ENCODE results near the gene GRID2.

GRID2 gene

DNA sequence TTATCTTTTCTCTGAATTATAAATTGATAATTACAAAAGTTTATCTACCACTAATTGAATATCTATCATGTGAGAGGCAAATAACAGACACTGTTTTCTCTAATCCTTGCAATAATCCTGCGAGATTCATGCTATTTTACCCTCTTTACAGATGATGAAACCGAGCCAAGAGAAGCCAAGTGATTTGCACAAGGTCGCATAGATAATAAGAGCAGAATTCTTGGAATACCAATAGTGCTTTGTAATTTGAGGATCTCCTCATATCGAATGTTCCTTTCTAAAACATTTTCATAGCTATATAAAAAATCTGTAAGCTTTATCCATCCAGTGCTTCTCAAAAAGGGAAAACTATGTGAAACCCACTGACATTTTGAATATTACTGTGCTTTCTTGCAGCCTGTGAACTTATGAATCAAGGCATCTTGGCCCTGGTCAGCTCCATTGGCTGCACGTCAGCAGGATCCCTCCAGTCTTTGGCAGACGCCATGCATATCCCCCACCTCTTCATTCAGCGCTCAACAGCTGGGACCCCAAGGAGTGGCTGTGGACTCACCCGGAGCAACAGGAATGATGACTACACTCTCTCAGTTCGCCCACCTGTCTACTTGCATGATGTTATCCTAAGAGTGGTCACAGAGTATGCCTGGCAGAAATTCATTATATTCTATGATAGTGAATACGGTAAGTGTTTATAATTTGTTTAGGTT, 781.0 kb downstream of the GRID2 start:
- no peak for DNase-seq (ENCODE audit: low spot score)

DNA sequence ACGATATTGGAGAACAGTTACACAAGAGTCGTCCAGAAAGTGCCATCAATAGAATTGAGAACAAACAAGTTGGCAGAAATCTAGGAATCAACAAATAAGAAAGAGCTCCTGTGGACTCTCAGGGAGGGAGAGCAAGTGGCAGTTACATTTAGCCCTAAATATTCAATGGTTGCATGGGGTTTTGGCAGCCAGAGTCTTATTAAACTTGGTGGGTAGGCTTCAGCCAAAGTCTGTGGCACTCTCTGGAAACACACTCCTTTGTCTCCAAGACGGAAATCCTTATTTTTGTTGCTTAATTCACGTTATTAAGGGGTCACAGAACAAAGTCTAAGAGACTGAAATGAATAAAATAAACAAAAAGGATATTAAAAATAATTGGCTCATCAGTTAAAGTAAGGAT, 782.6 kb downstream of the GRID2 start:
- DNase-seq (ENCODE audit: low spot score): no peak

DNA sequence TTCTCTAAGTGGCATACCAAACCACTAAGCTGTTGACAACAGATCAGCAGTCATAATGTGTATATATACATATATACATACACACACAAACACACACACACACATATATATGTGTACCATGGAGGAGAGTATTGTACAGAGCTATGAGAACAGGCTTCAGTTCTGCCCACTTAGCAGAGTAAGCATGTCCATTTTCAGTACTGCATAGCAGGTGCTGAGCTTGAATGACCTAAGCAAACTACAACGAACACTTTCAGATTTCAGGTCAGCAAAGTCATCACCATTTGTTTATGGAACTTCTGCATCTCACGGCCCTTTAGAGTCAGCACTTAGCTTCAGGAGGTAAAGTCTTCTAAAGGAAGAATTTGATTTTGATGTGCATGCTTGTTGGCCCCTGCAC, 789.0 kb downstream of the GRID2 start:
- no peak for DNase-seq (ENCODE audit: low spot score)

DNA sequence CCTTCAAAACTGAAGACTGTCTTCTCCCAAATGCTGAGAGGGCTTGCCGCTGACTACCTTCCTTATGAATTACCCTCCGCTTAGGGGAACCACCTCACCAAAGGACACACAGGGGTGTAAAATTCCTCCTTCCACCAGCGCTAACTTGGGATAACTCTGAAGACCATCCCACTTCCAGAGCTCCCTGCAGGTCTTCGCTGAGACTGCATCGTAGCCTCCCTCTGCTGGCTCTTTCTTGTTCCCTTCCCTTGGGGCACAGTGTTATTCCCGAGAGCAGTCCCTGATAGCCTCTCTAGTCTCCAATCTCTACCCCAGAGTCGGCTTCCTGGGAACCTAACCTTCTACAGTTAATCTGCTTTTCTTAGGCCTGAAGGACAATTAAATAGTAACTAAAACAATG, 799.3 kb downstream of the GRID2 start:
- no peak for DNase-seq (ENCODE audit: low spot score)

DNA sequence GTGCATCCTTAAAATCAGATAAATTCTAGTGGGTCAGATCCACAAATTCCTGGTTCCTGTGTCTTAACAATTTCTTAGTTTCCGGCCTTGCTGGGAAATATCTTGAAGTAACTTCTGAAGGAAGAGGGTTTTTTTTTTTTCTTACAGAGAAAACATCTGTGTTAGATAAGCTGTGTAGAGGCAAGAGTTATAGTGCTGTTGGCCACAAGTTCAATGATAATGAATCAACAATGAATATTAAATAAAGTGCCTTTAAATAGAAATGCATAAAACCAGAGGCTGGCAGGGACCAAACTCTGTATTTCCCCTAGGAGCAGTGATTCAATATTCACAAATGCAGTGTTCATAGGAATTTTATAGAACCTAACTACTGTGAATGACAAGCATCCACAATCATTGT, 812.9 kb downstream of the GRID2 start:
- DNase-seq (ENCODE audit: low spot score): no peak

DNA sequence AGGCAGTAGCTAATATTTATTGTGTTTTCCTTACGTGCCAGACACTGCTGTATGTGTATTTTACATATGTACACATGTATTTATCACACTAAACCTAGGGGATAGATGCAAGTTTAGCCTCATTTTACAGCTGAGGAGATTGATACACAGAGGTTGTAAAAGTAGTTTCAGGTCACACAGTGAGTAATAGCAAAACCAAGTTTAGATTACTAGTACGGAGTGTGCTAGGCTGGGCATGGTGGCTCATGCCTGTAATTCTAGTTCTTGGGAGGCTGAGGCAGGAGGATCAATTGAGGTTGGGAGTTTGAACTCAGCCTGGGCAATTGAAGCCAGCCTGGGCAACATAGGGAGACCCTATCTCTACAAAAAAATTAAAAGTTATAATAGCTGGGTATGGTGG, 823.7 kb downstream of the GRID2 start:
- DNase-seq (ENCODE audit: low spot score): no peak

DNA sequence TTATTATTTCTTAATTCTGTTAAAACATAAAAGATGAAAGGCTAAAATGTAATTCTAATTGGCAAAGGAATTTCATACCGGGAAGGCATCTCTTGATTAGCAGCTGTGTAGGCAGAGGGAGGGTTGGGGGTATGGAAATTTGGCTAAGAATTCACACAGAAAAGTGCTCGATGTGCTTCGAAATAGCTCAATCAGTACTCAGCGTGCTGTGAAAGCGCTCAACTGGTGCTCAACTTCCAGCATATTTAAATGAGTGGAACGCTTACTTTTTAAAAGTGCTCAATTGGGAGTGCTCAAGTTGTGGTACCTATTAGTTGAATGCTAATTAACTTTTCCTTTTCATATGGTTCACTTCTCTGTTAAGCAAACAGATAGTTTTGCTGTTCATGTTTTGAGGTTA, 828.9 kb downstream of the GRID2 start:
- no peak for DNase-seq (ENCODE audit: low spot score)

DNA sequence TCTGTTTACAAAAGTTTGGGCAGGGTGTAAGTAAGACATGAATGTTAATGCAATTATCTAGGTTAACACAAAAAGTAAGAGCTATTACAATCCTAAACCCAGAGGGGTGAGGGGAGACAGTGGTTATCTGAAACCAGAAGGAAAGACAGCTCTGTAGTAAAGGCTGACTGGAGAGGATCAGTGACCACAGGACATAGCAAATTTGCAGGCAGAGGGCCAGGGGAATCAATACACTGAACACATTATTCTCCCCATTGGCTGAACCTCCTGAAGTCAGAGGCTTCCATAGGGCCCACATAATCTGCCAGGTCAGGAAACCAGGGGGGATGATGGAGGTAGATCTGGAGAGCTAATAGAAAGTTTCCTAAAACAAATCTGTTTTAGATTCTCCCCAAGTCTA, 835.4 kb downstream of the GRID2 start:
- DNase-seq (ENCODE audit: low spot score): no peak

DNA sequence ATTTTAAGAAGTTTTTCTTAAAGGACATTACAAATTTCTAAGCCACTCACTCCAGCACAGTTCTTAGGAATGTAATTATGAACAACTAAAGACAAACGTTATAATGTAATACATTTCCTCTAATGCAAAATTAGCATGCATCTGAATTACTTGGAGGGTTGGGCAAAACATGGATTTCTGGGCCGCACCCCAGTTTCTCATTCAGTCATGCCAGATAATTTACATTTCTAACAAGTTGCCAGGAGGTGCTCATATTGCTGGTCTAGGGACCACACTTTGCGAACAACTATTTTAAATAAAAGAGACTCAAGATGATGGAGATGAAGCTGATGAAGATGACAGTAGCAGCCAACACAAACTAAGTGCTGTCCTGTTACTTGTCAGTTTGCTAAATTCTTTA, 840.1 kb downstream of the GRID2 start:
- no peak for DNase-seq (ENCODE audit: low spot score)

DNA sequence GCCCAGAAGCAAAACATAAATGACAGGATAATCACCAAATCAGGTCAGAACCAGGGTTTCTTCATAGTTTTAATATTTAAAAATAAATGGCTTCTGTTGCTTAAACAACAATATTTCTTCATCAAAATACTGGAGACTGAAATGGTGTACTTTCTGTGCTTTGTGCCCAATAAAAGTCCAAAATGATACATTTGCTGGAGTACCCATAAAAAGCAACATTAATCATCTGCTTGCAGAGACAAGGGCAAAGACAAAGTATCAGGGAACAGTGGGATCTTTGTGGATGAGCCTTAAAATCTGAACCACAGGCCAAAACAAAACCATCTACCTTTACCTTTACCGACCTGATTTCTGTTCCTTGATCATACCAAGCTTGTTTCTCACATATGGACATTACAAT, 840.9 kb downstream of the GRID2 start:
- no peak for DNase-seq (ENCODE audit: low spot score)

DNA sequence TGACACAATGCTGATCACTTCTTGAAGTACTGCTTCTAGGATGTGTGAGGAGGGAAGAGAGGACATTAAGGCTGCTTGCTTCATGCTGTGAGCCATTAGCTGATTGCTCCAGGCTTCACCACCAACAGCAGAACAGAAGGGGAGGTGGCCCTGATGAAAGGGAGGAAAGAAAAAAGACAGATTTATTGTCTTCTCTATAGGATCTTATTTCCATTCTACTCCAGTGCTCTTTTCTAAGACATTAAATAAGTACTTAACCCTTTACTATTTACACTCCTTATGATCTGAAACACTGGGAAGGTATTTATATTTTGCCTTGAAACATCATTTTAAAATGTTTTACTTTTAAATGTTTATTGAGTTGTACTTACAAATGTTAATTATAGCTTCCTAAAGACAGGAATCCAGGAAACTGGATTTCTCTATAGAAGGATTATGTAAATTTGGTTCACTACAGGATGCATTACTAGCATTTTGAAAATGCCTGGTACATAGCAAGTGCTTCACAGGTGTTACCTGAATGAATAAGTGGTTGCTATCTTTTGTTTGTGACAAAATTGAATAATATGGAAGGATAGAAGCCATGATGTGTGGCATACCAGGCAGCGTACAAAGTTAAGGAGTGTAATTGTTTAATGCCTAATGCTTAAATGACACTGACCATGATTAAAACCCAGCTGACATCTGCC, 843.9 kb downstream of the GRID2 start:
- DNase-seq (ENCODE audit: low spot score): no peak

DNA sequence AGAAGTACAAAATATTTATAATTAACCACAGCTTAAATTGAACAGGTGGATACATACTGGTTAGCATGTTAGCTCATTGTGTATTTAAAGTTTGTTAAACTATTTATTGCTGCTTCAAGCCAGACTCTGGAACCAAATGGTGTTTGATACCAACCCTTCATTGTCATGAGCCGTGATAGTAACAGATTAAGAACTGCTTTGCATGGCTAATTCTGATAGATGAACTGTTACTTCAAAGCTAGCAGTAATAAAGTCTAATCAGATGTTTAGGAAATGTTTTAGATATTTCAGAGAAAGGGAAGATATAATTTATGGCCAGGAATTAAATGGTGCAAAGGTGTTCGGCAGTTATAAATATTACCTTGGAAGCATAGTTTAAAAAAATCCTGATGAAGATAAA, 848.7 kb downstream of the GRID2 start:
- no peak for DNase-seq (ENCODE audit: low spot score)

DNA sequence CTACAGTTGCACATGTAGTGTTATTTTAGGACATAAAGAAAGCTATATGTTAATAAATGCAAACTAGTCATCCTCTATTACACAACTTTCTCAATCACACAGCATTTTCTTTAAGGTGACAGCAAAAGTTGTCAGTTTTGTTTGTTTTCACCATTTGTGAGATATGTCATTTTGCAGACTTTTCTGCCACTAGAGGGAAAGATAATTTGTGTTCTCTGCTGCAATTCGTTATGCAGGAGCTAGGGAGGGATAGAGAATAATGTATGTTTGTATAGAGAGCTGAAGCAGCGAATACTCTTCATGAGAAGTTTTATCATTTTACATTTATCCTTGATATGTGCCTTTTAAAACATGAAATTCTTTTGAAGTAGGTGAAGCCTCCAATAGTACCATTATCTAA, 854.2 kb downstream of the GRID2 start:
- DNase-seq (ENCODE audit: low spot score): no peak

DNA sequence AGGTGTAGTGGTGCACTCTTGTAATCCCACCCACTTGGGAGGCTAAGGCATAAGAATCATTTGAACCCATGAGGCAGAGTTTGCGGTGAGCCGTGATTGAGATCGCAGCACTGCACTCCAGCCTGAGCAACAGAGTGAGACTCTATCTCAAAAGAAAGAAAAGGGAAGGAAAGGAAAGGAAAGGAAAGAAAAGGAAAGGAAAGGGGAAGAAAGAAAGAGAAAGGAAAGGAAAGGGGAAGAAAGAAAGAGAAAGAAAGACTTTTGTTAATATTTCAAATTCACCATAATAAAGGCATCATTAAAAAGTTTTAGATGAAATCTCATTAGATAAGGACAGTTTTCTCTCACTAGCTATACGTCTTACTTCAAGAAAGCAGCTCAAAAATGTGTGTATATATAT, 864.3 kb downstream of the GRID2 start:
- no peak for DNase-seq (ENCODE audit: low spot score)

DNA sequence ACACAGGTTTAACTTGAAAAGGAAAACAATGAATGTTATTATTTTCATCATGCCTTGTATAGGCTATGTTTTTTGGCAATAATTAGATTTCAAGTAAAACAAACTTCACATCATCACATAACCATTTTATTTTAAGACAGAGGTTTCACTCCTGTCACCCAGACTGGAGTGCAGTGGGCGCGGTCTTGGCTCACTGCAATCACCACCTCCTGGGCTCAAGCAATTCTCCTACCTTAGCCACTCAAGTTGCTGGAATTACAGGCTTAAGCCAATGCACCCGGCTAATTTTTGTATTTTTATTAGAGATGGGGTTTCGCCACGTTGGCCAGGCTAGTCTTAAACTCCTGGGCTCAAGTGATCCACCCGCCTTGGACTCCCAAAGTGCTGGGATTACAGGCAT, 866.2 kb downstream of the GRID2 start:
- no peak for DNase-seq (ENCODE audit: low spot score)

DNA sequence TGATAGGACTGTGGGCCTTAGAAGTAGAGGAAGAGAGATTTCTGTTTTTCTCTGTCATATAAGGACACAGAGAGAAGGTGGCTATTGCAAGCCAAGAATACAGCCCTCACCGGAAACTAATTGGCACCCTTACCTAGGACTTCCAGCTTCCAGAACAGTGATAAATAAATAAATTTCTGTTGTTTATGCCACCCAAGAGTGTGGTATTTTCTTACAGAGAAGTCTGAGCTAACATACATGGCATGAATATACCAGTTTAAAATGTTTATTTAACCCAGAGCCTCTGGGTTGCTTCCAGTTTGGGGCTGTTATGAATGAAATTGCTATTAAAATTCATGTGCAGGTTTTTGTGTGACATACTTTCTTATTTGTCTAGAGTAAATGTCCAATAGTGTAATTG, 870.8 kb downstream of the GRID2 start:
- DNase-seq (ENCODE audit: low spot score): no peak

DNA sequence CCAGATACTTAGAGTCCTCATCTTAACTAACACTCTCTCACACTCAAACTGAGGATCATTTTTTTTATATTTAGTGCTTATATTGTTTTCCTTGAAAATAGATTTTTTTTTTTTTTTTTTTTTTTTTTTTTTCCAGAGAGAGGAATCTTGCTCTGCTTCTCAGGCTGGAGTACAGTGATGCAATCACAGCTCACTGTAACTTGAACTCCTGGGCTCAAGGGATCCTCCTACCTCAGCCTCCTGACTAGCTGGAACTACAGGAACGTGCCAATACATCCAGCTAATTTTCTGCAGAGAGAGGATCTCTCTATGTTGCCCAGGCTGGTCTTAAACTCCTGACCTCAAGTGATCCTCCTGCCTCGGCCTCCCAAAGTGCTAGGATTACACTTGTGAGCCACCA, 874.5 kb downstream of the GRID2 start:
- DNase-seq (ENCODE audit: low spot score): no peak

DNA sequence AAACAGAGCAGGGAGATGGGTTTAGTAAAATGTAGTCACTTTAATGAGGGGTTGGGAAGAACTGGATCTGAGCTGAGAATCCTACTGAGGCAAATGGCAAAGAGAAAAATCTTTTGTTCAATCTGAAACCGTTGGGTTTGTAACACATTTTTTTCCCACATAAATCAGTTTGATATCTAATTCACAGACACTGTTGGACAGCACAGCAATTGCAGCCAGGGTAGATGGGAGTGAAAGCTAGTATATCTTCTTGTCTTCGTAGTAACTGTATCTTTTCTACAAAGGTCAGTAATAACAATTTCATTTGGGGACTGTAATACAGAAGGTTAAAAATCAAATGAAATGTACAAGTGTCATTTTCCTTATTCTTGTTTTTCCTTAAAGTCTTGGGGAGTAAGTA, 875.3 kb downstream of the GRID2 start:
- DNase-seq (ENCODE audit: low spot score): no peak

DNA sequence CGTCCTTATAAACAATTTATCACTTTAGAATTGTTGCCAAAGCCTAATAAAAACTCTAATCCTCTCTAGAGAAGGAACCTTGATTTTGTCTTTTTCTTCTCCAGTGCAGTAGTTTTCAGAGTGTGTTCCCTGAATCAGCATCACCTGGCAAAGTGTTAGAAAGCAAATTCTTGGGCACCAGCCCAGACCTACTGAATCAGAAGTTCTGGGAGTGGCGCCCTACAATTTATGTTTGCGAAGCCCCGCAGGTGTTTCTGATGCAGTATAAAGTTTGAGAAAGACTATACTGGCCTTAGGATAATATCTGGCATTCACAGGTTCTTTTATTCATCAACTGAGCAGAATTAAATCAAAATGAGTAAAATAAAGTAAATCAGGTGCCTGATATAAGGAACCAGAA, 879.0 kb downstream of the GRID2 start:
- DNase-seq (ENCODE audit: low spot score): no peak

DNA sequence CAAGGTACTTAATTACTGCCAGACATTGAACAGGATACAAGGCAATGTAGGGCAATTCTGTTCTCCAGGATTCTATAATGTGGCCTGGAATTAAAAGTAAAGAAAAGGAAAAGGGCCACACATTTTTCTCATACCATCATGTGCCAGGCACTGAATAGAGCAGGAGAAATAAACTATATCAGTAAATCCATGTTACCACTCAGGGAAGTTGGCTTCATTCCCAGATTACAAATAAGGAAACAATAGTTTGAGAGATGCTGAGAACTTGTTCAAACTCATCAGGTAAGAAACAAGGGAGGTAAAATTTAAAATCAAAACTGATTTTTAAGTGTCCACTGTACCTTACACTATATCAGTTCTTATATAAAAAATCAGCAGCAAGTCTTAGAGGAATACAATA, 879.8 kb downstream of the GRID2 start:
- DNase-seq (ENCODE audit: low spot score): no peak

DNA sequence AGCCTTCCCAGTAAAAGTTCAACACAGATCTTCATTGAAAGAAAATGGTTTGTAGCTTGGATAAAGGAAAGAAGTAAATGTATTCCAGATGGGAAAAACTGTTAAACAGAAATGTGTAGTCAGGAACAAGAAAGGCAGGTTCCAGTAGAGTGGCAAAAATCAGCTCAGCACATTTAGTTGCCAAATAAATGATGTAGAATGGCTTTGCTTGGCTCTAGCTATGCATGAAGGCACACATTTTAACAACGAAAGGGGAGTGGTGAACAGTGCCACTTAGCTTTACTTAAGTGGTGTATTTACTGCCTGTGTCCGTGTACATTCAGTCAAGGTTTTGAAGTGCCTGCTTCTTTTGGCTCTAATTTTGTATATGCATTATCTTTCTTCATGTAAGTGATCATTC, 880.3 kb downstream of the GRID2 start:
- DNase-seq (ENCODE audit: low spot score): no peak

DNA sequence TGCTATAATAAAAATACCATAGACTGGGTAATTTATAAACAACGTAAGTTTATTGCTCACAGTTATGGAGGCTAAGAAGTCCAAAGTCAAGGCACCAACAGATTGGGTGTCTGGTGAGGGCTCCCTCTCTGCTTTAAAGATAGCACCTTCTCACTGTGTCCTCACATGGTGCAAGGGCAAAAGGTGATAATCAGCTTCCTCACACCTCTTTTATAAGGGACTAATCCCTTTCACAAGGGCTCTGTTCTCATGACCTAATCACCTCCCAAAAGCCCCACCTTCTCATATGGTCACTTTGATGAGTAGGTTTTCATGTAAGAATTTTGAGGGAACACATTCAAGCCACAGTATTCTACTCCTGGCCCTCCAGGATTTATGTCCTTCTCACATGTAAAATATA, 883.1 kb downstream of the GRID2 start:
- no peak for DNase-seq (ENCODE audit: low spot score)

DNA sequence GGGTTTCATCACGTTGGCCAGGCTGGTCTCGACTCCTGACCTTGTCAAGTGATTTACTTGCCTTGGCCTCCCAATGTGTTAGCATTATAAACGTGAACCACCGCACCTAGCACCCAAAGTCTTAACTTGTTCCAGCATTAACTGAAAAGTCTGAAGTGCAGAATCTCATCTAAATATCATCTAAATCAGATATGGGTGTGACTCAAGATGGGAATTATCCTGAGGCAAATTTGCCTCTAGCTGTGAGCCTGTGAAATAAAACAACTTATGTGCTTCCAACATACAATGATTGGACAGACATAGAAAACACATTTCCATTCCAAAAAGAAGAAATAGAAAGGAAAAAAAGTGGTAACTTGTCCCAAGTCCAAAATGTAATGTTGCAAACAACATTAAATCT, 883.7 kb downstream of the GRID2 start:
- DNase-seq (ENCODE audit: low spot score): no peak

DNA sequence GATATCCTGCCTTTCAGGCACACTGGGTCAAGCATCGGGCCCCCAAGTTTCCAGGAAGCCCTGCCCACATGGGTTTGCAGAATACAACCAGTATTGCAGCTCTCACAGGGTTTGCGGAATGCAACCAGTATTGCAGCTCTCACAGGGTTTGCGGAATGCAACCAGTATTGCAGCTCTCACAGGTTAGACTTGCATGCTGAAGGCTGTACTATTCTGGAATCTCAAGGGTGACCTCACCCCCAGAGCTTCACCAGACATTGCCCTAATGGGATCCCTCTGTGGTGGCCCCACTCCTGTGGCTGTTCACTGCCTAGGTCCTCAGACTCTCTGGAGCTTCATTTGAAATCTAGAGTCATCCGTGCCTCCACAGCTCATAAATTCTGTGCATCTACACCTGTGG, 884.1 kb downstream of the GRID2 start:
- no peak for DNase-seq (ENCODE audit: low spot score)

Measured in activated CD4-positive, alpha-beta T cell treated with anti-CD3 and anti-CD28 coated beads, Interleukin-2, Interleukin-4, amounts not matched to agents 100 ng/mL and 50 ng/mL, durations not matched to agents 16 hours and 8 hours (primary cell).